Measurements from ENCODE around the gene FAM78A. TPM values are rescaled to one million over a fixed set of nuclear protein-coding genes. Genes with fewer than 3 reads are reported as not detected.

Gene FAM78A
- total RNA-seq, 1 experiment from 2014 or later: 3.4 TPM

DNA sequence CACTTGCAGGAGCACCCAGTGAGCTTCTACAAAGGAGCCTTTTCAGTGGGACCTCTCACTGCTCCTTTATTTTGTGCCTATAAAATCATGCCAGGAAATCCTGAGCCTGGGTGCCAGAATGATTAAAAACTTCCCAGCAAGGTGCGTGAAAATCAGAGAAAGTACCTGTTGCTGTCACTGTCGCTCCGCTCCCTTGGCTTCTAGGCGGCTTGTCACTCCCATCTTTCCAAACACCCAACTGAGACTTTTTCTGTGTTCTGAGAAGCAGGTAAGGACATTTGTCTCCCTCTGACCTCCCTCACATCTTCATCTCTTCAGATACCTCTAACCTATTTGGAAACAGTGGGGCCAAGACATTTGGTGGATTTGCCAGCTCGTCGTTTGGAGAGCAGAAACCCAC, 53.9 kb downstream of the FAM78A start:
- Histone ChIP-seq H3K4me3 (replicated peaks in 1 of 2; ENCODE audit: low read depth in 1 of 2, low read length in 2 of 2) (no peak overlapping the region), H3K27ac (ENCODE audit: low read depth, low read length) (no peak overlapping the region), H3K4me2 (ENCODE audit: low read length) (no peak overlapping the region), H2AFZ (ENCODE audit: low read depth, low read length, poor library complexity, severe bottlenecking) (no peak overlapping the region), H3K9ac (ENCODE audit: low read length) (no peak overlapping the region), H4K20me1 (ENCODE audit: insufficient read depth) (no peaks in the 10 kb centered on the region), H3K36me3 (ENCODE audit: control insufficient read depth in 1 of 2, insufficient read depth in 2 of 2, low read length in 2 of 2) (peaks cover 2 to 22% of the 10 kb centered on the region in 2 experiments; a peak in 3 of 4 replicates), H3K4me1 (ENCODE audit: control insufficient read depth in 1 of 2, insufficient read depth in 2 of 2, low read length in 2 of 2) (no peaks in the 10 kb centered on the region), H3K9me2 (ENCODE audit: insufficient read depth) (no peaks in the 10 kb centered on the region), H3K27me3 (ENCODE audit: insufficient read depth, low read length) (no peaks in the 10 kb centered on the region), H3K79me2 (ENCODE audit: insufficient read depth, low read length) (no peaks in the 10 kb centered on the region), H3K9me3 (ENCODE audit: control insufficient read depth in 1 of 2, insufficient read depth in 1 of 2, low read depth in 1 of 2, low read length in 2 of 2) (no peaks in the 10 kb centered on the region)
- intact Hi-C loops (cut with micrococcal nuclease): no loop called here
- no peak for DNase-seq (ENCODE audit: low read depth, low spot score)
- ATAC-seq: no peak
- TF ChIP-seq RAD21 (IDR thresholded peaks at IDR 0.05; ENCODE audit: low read depth) (no peak), YY1 (IDR thresholded peaks at IDR 0.05; ENCODE audit: extremely low read depth, insufficient replicate concordance, low read depth, low read length) (no peak), POLR2A (IDR thresholded peaks at IDR 0.05; ENCODE audit: borderline replicate concordance, extremely low read depth, insufficient read depth, insufficient read length) (no peak), JUND (IDR thresholded peaks at IDR 0.05) (no peak), TCF7L2 (IDR thresholded peaks at IDR 0.05; ENCODE audit: borderline replicate concordance, extremely low read depth, insufficient read depth, insufficient read length) (no peak), ZNF274 (IDR thresholded peaks at IDR 0.05; ENCODE audit: low read depth, low read length) (no peak), ELF1 (IDR thresholded peaks at IDR 0.05; ENCODE audit: borderline replicate concordance, low read depth) (no peak), ZFX (IDR thresholded peaks at IDR 0.05) (no peak), POLR2AphosphoS5 (IDR thresholded peaks at IDR 0.05; ENCODE audit: low read depth, low read length) (no peak), EZH2 (IDR thresholded peaks at IDR 0.05) (no peak)
- TF ChIP-seq, protein P1, sequence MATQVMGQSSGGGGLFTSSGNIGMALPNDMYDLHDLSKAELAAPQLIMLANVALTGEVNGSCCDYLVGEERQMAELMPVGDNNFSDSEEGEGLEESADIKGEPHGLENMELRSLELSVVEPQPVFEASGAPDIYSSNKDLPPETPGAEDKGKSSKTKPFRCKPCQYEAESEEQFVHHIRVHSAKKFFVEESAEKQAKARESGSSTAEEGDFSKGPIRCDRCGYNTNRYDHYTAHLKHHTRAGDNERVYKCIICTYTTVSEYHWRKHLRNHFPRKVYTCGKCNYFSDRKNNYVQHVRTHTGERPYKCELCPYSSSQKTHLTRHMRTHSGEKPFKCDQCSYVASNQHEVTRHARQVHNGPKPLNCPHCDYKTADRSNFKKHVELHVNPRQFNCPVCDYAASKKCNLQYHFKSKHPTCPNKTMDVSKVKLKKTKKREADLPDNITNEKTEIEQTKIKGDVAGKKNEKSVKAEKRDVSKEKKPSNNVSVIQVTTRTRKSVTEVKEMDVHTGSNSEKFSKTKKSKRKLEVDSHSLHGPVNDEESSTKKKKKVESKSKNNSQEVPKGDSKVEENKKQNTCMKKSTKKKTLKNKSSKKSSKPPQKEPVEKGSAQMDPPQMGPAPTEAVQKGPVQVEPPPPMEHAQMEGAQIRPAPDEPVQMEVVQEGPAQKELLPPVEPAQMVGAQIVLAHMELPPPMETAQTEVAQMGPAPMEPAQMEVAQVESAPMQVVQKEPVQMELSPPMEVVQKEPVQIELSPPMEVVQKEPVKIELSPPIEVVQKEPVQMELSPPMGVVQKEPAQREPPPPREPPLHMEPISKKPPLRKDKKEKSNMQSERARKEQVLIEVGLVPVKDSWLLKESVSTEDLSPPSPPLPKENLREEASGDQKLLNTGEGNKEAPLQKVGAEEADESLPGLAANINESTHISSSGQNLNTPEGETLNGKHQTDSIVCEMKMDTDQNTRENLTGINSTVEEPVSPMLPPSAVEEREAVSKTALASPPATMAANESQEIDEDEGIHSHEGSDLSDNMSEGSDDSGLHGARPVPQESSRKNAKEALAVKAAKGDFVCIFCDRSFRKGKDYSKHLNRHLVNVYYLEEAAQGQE (IDR thresholded peaks at IDR 0.05; ENCODE audit: low read depth): no peak
- TF ChIP-seq, protein P2, sequence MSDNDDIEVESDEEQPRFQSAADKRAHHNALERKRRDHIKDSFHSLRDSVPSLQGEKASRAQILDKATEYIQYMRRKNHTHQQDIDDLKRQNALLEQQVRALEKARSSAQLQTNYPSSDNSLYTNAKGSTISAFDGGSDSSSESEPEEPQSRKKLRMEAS (IDR thresholded peaks at IDR 0.05): no peak
- TF ChIP-seq, protein P3, sequence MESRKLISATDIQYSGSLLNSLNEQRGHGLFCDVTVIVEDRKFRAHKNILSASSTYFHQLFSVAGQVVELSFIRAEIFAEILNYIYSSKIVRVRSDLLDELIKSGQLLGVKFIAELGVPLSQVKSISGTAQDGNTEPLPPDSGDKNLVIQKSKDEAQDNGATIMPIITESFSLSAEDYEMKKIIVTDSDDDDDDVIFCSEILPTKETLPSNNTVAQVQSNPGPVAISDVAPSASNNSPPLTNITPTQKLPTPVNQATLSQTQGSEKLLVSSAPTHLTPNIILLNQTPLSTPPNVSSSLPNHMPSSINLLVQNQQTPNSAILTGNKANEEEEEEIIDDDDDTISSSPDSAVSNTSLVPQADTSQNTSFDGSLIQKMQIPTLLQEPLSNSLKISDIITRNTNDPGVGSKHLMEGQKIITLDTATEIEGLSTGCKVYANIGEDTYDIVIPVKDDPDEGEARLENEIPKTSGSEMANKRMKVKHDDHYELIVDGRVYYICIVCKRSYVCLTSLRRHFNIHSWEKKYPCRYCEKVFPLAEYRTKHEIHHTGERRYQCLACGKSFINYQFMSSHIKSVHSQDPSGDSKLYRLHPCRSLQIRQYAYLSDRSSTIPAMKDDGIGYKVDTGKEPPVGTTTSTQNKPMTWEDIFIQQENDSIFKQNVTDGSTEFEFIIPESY (IDR thresholded peaks at IDR 0.05; ENCODE audit: extremely low read depth, insufficient replicate concordance, low read length): no peak
- TF ChIP-seq, protein P4, sequence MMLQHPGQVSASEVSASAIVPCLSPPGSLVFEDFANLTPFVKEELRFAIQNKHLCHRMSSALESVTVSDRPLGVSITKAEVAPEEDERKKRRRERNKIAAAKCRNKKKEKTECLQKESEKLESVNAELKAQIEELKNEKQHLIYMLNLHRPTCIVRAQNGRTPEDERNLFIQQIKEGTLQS (IDR thresholded peaks at IDR 0.05): no peak
- RAD21 ChIA-PET (ENCODE audit: low non-redundant PET in 1 of 2, low total read pairs in 2 of 2, uncharacterized antibody in 2 of 2, unreplicated experiment in 2 of 2): no interaction called here
- no TSS peak for BruUV-seq (replicated peaks)
- CTCF ChIA-PET: no interaction called here
- POLR2A ChIA-PET: no interaction called here

Data from HCT116 (cell line).